GM18870 (cell line): ENCODE measurements around the gene BAG3.

Experiments
- ATAC-seq: cut with Tn5 transposase; IDR thresholded peaks from one replicate; pipeline ENCODE4 v1.9.1; 2021; ENCODE audit warnings: moderate library complexity; ENCODE audit not compliant: unreplicated experiment

The BAG3 gene

DNA sequence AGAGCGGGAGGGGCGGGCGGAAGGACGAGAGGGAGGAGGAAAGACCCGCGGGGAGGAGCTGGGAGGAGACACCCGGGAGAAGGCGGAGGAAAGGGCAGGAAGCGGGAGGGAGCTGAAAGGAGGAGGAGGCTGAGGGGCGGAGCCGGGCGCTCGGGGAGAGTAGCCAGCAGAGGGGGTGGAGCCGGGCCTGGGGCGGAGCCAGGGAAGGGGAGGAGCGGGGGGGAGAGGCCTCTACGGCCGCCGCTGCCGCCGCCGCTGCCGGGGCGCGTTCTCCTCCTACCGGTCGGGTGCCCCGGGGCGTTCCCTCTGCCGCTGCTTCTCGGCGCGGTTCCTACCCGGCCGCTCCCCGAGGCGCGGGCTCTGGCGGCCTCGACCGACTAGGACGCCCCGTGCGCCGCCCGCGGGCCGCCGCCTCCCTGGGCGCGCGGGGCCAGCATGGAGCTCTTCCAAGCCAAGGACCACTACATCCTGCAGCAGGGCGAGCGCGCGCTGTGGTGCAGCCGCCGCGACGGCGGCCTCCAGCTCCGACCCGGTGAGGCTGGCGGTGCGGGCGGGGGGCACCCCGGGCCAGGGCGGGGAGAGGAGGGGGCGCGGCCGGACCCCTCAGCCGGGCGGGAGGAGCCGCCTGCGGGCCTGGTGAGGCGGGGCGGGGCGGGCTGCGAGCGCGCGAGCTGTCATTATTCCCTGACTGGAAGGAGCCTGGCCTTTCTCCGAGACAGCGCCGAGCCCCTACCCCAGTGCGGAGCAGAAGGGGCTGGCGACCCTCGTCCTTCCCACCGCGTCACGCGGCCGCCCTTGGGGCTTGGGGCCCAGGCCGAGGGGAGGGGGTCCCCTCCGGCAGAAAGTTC, 74.9 kb downstream of the BAG3 start, which contains the start of gene INPP5F:
Gene INPP5F, plus strand, starts transcription at position 223 of the 848 bp plus-strand sequence. Its CDS starts 213 bp downstream, at position 436.
- peak; percentile 79 for ATAC-seq

DNA sequence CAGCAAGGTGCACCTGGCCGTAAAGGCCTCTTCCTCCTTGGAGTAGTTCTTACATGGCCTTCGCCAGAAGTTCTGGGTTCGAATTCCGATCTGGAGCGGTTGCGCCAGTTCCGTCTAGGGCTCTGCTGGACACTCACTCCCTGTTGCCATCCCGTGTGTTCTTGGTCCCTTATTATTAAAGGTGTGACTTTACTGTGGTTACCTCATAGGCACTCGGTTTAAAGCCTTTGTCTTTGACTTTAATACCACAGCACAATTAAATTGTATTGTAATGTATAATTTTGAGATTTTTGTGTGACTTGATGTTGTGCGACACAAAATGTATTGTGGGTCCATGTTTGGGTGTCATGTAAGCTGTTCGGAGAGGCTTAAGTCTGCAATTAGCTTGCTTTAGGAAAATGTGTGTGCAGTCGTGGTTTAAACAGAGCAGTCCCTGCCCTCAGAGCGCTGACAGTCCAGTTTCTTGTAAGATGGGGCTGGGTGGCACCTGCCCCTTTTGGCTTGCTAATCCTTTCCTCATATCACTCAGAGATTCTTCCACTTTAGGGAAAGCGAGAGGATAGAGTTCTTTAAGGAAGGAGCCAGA, 75.6 kb downstream of the BAG3 start:
- no peak for ATAC-seq
